GM12875 (cell line): Measurements from ENCODE around the gene CES5A.

Source experiments
- H3K4me3 ChIP-seq: one replicate; pipeline ENCODE4 v1.5.1; 2011; ENCODE audit warnings: low read depth, low read length, control low read depth
- CTCF ChIP-seq: IDR thresholded peaks from 2 replicates; pipeline ENCODE4 v1.5.1; 2011; ENCODE audit warnings: low read depth, mild to moderate bottlenecking, control low read depth, inconsistent platforms, low read length, moderate library complexity, borderline replicate concordance; ENCODE audit not compliant: insufficient read depth

CES5A gene

GRCh38 chr16:55912022-55912421 lies 36.8 kb upstream of the CES5A start:
- H3K4me3 ChIP-seq = no peak overlapping the region
- TF ChIP-seq CTCF = no peak

- H3K4me3 ChIP-seq = no peak overlapping the region
- TF ChIP-seq CTCF = no peak
These were observed 36.4 kb upstream of the CES5A start for GRCh38 chr16:55911616-55912015.

GRCh38 chr16:55909876-55910275 lies 34.7 kb upstream of the CES5A start:
- H3K4me3 ChIP-seq = no peak overlapping the region
- no peak for TF ChIP-seq CTCF

- no peak overlapping the region for H3K4me3 ChIP-seq
- no peak for TF ChIP-seq CTCF
These were observed 33.5 kb upstream of the CES5A start for GRCh38 chr16:55908641-55909040.

GRCh38 chr16:55907661-55908060 lies 32.5 kb upstream of the CES5A start:
- no peak overlapping the region for H3K4me3 ChIP-seq
- TF ChIP-seq CTCF = no peak

- TF ChIP-seq CTCF = no peak
These were observed 30.9 kb upstream of the CES5A start for GRCh38 chr16:55906123-55906522.

GRCh38 chr16:55905651-55906050 lies 30.5 kb upstream of the CES5A start:
- no peak for TF ChIP-seq CTCF
- H3K4me3 ChIP-seq = no peak overlapping the region

More at GRCh38 chr16:55906123-55906522, 30.9 kb upstream of the CES5A start:
- H3K4me3 ChIP-seq = no peak overlapping the region
